CD4-positive, alpha-beta T cell treated with Interleukin-15 for 1 hour (primary cell): ENCODE measurements around the gene MICU2.

ENCODE experiments used
- DNase-seq: peaks from one replicate; pipeline ENCODE4 v3.0.0-alpha.2; 2020

The MICU2 gene

DNA sequence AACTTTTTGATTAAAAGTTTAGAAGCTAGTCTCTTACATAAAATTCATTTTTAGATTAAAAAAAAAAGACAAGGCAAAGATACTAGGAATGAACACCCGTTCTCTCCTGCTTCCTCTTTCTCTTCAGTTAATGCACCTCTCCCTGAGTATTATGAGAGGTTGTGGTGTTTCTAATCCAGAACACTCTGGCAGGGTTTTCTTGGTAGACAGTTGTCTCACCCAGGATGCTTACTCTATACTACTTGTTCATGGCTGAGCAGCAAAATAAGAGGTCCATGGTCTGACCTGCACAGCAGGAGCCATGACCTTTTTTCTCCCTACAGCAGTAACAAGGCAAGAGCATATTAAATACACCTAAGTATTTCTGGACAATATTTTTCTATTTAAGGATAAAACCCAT, 62.0 kb downstream of the MICU2 start:
- no peak for DNase-seq

DNA sequence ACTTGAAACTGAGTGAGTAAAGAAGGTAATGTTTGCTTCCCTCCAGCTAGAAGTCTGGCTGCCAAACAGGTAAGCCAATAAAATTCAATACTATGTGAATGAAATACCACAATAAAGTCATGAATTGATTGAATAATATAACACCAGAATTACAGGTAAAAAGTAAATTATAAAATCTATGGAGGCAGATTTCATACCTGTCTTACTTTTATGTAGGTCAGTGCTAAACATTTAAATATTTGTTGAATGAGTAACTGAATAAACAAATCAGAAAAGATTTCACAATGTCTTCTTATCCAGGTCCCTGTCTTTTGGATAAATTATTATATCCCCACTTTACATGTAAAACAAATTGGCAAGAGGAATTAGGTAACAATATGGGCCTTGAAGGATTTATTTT, 62.7 kb downstream of the MICU2 start:
- no peak for DNase-seq

DNA sequence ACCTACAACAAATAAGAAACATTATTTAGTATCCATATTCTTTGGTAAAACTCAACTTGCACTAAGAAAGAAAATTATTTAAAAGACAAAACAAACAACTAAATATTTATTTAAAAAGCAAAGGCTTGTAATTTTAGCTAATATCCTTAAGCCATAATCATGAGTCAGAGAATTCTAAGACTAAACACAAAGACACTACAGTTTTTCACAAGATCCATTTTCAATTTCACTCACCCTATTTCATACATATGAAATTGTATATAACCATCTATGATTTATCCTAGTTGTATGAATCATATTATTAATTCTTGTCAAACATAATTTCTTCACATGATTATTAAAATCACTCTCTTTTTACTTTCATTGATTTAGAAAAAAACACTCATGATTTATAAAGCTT, 64.3 kb downstream of the MICU2 start:
- no peak for DNase-seq

DNA sequence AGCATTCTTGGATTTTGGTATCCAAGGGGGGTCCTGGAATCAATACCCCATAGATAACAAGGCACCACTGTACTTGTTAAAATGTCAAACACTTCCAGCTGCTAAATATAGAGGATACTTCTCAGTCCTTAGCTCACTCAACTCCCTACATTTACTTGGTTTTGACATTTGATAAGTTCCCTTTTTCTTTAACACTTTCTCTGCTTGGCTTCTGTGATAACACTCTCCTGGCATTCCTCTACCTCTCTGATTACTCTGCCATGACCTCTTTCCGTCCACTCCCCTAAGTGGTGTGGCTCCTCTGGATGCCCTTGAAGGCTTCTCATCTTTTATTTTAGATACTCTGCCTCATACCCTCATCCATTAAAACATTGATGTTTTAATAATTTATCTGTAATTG, 65.2 kb downstream of the MICU2 start:
- DNase-seq, result no peak

DNA sequence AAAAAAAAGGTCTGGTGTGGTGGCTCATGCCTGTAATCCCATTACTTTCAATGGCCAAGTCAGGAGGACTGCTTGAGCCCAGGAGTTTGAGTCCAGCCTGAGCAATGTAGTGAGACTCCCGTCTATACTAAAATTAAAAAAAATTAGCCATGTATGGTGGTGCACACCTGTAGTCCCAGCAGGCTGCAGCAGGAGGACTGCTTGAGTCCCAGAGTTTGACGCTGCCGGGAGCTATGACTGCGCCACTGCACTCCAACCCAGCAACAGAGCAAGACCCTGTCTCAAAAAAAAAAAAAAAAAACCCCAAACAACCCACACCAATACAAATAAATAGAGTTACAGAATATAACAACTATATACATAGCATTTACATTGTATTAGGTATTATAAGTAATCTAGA, 65.7 kb downstream of the MICU2 start:
- no peak for DNase-seq

DNA sequence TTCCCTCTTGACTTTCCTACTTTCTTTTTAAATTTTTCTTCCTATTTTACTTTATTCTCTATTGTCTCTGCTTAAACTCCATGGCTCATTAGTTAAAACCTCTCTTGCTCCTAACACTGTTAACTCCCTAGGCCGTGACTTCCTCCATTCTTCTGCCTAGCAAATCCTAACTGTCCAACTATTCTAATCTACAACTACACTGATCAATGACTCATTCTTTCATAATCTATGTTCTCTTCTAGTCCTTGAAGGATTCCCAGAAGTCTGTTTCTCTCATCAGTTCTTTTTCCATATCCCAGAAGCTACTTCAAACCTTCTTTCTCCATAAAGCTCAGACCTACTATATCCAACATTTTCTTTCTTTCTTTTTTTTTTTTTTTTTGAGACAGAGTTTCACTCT, 66.9 kb downstream of the MICU2 start:
- no peak for DNase-seq

DNA sequence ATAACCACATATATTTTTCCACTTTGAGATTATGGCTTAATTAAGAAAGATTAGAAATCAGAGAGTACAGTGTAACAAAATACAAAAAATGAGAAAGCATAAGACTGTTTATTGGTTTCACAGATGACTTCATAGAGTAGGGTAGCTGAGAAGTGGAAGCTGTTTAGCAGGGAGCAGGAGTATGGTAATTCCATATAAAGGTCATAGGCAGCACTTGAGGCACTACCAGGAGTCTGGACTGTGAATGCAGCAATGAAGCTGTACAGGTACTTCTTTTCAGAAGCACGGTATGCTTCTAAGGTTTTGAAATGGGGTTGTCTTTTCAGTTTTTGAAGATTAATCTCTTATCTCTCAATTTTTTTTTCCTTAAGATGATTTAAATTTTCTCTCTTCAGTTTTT, 69.2 kb downstream of the MICU2 start:
- no peak for DNase-seq

DNA sequence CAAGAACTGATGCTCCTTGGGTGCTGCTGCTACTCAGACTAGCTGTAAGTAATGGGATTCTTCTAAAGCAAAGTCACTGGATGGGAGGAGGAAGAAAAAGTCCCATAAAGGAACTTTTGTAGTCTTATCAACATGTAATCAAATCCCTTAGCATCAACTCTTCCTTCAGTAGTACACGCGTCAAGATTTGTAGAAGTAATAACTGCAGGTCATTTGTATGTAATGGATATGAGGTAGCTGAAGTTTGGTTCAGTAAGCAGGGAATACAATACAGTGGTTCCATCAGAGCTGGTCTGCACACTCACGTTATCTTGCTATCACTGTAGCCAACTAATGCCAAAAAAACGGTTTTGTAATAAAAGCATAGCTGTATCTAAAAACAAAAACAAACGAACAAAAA, 72.5 kb downstream of the MICU2 start:
- no peak for DNase-seq

DNA sequence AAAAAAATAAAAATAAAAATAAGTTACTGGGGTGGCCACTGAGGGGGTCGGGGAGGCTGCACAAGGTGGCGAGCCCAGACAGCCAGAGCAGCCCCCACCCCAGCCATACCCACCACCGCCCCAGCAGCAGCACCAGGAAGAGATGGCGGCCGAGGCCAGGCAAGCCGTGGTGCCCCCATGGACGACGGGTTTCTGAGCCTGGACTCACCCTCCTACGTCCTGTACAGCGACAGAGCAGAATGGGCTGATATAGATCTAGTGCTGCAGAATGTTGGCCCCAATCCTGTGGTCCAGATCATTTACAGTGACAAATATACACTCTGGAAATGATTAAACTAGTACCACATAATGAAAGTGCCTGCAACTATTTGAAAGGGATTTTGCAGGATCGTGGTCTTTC, 73.3 kb downstream of the MICU2 start:
- no peak for DNase-seq

DNA sequence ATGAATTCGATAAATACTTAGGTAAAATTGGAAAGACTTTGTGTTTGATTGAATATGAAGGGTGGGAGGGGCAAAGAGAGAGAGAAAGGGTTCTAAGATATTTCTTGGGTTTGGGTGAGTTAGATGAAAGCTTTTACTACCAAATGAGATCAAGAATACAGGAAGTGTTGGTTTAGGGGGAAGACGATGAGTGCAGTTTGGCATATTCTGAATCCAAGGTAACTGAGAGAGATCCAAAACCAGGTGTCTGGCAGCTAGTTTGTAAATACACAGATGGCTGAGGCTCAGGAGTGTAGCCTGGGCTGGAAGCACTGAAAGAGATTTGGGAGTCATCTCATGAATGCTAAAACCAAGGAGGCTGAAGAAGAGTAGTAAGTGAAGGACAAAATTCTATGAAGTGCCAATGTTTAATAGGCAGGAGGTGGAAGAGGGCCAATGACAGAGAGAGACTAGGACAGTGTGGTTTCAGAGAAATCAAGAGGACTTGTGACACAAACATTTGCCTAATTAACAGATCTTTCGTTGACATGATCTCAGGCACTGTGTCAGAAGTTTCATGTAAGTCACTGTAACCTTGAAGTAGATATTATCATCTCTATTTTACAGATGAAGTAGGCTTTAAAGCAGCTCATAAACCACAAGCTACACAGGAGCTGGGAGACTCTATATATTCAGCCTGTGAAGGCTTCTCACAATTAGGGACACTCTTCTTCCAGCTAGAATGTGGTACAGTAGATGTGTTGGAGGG, 74.7 kb downstream of the MICU2 start:
- no peak for DNase-seq

DNA sequence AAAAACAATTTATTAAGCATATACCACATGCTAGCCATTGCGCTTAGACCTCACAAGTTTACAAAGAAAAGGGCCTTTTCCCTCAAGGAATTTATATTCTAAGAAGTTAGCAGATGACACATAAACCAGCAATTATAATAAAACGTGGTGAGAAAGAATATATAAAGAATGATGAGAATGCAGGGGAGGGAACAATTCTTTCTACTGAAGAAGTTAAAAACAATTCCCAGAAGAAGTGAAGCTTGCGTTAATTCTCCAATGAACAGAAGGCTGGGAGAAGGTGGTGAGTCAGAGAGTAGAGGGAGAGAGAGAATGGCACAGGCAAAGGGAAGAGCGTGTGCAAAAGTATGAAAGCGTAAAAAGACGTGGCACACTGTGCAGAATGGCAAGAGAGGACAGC, 75.4 kb downstream of the MICU2 start:
- no peak for DNase-seq

DNA sequence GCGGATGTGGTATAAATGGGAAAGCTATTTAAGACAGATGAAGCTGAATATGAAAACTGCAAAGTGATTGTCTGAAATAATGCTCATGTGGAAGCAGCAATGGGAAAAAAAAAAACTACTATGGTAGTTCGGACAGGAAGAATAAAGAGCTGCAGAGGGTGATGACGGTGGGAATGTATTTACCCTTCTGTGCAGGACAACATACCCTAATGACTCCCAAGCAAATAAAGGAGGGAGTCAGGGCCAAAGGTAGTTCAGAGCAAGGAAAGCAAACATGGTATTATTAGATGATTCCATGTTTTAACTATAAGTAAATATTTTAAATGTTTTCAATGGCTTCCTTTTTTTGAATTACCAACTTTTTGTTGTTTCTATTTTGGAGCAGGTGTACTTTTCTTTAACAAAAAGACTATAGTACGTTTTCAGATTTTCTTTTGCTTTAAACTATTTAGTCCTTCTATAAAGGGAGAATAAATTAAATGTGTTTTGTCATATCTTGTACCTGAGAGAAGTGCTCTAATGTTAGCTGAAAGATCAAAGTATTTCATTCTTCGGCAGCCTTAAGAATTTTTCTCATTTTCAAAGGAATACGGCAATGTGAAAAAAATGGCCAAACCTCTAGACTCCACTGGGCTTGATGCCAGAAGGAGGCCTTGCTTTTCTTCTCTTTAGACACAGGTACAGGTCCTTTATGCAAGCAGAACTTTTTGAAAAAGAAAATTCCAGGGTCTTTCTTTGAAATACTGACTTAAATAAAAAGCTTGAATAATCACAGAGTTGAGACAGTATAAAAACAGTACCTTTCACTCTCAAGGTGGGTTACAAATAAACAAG, 77.0 kb downstream of the MICU2 start:
- DNase-seq, result no peak

DNA sequence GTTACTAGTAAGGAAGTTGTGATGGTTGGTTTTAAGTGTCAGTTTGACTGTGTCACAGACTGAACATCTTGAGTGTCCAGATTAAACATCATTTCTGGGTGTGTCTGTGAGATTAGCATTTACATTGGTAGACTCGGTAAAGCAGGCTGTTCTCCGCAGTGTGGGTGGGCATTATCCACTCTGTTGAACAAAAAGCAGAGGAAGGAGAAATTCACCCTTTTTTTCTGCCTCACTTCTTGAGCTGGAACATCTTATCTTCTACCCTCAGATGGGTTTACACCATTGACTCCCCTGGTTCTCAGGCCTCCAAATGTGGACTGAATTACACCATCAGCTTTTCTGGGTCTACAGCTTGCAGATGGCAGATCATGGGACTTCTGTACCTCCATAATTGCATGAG, 81.1 kb downstream of the MICU2 start:
- DNase-seq, result no peak

DNA sequence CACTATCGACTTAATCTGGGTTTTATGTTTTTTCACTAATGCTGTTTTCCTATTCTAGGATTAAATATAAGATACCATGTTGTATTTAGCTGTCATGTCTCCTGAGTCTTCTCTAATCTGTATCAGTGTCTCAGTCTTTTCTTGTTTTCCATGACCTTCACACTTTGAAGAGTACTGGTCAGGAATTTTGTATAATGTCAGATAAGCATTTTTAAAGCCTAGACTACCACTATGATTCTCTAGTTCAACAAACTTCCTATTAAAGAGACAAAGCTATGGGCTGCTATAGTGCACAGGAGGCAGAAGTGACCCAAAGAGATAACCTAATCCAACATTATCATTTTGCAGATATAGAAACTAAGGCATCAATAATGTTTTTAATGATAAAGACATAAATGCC, 81.8 kb downstream of the MICU2 start:
- no peak for DNase-seq

DNA sequence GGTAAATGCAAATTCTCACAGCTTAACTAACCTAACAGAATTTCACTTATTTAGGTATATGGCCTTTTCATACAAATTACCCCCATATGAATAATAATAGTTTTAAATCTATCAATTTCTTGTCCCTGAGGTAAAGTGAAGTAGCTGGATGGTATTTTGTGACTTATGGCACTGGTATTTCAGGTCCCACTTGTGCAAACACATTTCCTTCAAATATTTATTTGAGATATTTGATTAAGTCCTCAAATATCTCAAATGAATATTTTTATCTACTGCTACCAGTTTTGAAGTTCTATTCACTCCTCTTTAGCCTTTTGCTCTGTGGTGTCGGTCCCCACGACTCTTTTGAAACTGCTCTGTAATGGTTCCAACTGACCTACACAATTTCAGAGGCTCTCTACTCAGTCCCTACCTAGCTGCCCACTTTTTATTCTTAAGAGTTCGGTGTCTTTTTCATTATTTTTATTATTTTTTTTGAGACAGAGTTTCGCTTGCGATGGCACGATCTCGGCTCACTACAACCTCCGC, 85.3 kb downstream of the MICU2 start:
- DNase-seq, result no peak

DNA sequence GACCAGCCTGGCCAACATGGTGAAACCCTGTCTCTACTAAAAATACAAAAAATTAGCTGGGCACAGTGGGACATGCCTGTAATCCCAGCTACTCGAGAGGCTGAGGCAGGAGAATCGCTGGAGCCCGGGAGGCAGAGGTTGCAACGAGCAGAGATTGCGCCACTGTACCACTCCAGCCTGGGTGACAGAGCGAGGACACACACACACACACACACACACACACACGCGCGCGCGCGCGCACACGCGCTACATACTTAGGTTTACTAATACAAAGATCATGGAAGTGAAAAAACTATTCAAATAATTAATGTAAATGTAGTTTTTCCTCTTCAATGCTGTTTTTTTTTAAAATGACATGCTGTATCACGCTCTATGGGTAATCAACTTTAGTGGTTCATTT, 86.4 kb downstream of the MICU2 start:
- no peak for DNase-seq

DNA sequence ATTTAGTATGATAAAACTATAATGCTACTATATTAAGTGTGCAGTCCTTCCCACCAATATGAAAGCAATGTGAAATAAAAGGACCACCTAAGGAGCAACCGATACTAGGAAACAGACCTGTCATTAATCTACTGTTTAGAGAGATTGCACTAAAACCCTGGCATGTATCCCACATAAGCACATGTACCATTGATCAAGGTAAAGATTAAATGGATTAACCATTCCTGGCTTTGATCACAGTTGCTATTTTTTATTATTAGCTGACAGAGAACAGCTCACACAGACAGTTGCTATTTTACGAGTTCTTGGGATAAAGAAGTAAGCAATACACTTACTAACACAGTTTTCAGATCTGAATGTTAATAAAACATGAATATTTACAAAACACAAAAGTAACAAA, 87.2 kb downstream of the MICU2 start:
- no peak for DNase-seq

DNA sequence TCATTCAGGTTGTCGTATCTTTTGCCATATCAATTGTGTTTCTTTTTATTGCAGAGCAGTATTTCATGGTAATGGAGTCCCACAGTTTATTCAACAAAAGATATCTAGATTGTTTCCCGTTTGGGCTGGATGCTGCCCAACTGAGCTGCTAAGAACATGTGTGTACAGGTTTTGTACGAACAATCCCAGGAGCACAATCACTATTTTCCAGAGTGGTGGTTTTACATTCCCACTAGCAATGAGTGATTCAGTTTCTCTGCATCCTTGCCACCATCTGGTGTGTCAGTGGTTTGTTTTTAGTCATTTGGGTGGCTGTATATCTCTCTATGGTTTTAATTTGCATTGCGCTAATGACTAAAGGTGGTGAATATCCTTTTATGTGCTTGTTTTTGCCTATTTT, 92.1 kb downstream of the MICU2 start:
- DNase-seq, result no peak

DNA sequence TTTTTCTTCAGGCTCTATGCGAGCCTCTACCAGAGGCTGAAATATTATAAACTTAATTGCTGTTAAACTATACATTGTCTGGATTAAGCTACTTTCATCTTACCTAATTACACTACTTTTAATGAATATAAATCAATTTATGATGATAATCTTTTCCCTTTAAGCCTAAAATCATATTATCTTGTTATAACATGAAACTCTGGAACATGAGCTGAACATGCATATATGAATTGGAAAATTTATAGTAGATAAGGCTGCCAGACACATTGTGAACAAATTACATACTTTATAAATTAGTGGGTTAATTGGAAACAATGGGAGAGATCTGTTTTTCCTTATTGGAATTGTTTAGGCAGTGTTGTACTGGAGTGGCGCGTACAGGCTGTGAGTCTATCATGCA, 99.6 kb downstream of the MICU2 start:
- no peak for DNase-seq

DNA sequence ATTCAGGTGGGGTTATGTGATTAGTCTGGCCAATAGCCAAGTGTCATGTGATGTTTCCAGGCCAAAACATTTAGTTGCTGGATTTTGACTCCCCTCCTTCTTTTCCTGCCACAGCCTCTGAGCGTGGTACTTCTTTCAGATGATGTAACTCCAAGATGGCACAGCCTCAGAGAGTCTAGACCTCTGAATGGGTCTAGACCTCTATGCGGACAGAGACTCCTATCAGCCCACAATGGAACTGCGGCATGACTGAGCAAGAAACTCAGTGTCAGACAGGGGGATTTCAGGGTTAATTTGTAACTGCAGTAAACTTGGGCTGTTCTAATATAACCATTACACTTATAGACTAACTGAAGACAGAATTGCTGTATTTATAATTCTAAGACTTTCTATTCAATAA, 102.3 kb downstream of the MICU2 start:
- no peak for DNase-seq

DNA sequence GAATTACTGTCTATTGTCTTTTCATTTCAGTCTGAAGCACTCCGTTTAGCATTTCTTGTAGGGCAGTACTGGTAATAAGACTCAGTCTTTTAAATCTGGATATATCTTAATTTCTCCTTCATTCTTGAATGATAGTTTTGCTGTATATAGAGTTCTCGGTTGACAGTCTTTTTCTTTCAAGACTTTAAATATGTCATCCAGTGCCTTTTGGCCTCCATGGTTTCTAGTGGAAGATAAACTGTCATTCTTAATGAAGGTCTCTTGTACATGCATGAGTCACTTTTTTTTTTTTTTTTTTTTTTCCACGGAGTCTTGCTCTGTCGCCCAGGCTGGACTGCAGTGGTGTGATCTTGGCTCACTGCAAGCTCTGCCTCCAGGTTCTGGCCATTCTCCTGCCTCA, 117.6 kb downstream of the MICU2 start:
- DNase-seq, result no peak

DNA sequence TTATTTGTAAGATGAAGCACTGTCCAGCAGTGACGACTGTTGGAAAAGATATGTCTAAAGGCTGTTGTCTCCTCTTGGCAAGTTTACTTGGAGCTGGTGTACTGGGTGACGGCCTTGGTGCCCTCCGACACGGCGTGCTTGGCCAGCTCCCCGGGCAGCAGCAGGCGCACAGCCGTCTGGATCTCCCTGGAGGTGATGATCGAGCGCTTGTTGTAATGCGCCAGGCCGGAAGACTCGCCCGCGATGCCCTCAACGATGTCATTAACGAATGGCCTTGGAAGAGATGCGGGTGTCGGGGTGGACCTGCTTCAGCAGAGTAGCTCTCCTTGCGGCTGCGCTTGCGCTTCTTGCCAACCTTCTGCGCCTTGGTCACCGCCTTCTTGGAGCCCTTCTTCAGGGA, 120.2 kb downstream of the MICU2 start:
- DNase-seq, result no peak

DNA sequence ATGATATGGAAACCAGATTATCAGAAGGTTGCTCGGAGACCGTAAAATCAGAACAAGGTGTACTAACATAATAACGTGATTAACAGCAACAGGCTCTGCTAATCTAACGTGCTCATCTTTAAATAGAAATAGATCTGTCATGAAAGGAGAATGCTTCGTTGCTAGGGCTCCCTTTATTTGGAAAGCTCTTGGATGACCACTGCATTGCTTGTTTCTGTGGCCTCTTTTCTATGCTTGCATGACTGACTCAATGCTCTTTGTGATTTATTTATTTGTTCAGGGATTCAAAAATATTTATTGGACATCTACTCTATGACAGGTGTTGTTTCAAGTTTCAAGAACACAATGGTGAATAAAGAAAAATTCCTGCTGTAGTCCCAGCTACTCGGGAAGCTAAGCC, 122.6 kb downstream of the MICU2 start:
- DNase-seq, result no peak
